Spleen (tissue), 11 donors: ENCODE results near the gene PPM1H. TPM values are rescaled to one million over a fixed set of nuclear protein-coding genes. Genes with fewer than 3 reads are reported as not detected.
"Not testable (repeated sequence)": the region's sequence is repeated elsewhere in the genome, so short reads cannot be mapped to it uniquely, and the experiment has no call there.

Experiments
- DNase-seq: peaks from one replicate; pipeline ENCODE4 v3.0.0-alpha.2; 2020
- H3K27ac ChIP-seq, 8 donors: fragments of 200-600 bp; sonication (generic) in 7 of 8; 1 replicate in 4 of 8; 2 replicates in 4 of 8; pipeline versions ENCODE4 v1.5.0 to v1.8.0; 2016 to 2021; ENCODE audit warnings: inconsistent platforms in 4 of 8, mild to moderate bottlenecking in 4 of 8, moderate library complexity in 1 of 8
- H3K27me3 ChIP-seq, 7 donors: fragments of 200-600 bp; sonication (generic) in 6 of 7; replicated peaks in 1 of 7; 1 replicate in 4 of 7; 2 replicates in 3 of 7; pipeline versions ENCODE4 v1.5.0 to v1.8.0; 2016 to 2021; ENCODE audit warnings: inconsistent platforms in 3 of 7, mild to moderate bottlenecking in 1 of 7
- H3K36me3 ChIP-seq, 6 donors: fragments of 200-600 bp; sonication (generic) in 5 of 6; 1 replicate in 4 of 6; 2 replicates in 2 of 6; pipeline versions ENCODE4 v1.5.0 to v1.8.0; 2016 to 2021; ENCODE audit warnings: inconsistent platforms in 2 of 6
- H3K4me1 ChIP-seq, 6 donors: fragments of 200-600 bp; sonication (generic) in 5 of 6; 1 replicate in 3 of 6; 2 replicates in 3 of 6; pipeline versions ENCODE4 v1.5.0 to v1.8.0; 2016 to 2021; ENCODE audit warnings: inconsistent platforms in 3 of 6
- H3K4me3 ChIP-seq, 8 donors: fragments of 200-600 bp; sonication (generic) in 7 of 8; 1 replicate in 4 of 8; 2 replicates in 4 of 8; pipeline versions ENCODE4 v1.5.0 to v1.8.0; 2016 to 2021; ENCODE audit warnings: inconsistent platforms in 4 of 8, mild to moderate bottlenecking in 4 of 8, moderate library complexity in 2 of 8
- H3K9me3 ChIP-seq, 8 donors: fragments of 200-600 bp; sonication (generic) in 7 of 8; 1 replicate in 4 of 8; 2 replicates in 4 of 8; pipeline versions ENCODE4 v1.5.0 to v1.8.0; 2016 to 2021; ENCODE audit warnings: inconsistent platforms in 4 of 8
- POLR2A ChIP-seq, 3 donors: fragments of 450-650 bp; IDR thresholded peaks; one replicate each; pipeline ENCODE4 v1.5.1; 2017; ENCODE audit warnings: antibody characterized with exemption in 3 of 3, mild to moderate bottlenecking in 1 of 3
- POLR2AphosphoS5 ChIP-seq, 3 donors: sonication (generic); formaldehyde crosslinking; IDR thresholded peaks; one replicate each; pipeline ENCODE4 v1.5.1; 2017; ENCODE audit warnings: antibody characterized with exemption in 3 of 3
- WGBS, 5 donors: extraction: QIAGEN DNeasy Blood & Tissue Kit in 3 of 5; methylation state at CpG; one replicate each; pipeline versions ENCODE4 v1.1.5 to v1.1.7; 2013 to 2018; 5-methylcytosine and 5-hydroxymethylcytosine counted together
- intact Hi-C: fragments of 100-400 bp; cut with DNase I; formaldehyde crosslinking; loops from one replicate; pipeline ENCODE4 v1.15.0; 2023; ENCODE audit warnings: low total_unique reads
- polyA plus RNA-seq, 3 donors: library from polyadenylated mRNA; stranded (reverse); fragments of 200-250 nt; gene quantifications; one replicate each; pipeline ENCODE4 v1.2.1, GENCODE V29; 2013
- total RNA-seq, 7 donors: library from RNA; depleted of rRNA in 3 of 7; stranded (reverse); fragments of >200 nt in 3 of 7; fragmentation: NEBNext Ultra II Directional in 4 of 7; extraction: Animal tissue kit (Norgen Biotek cat#: 25700) in 4 of 7; gene quantifications; one replicate each; pipeline versions ENCODE4 v1.1.0 to v1.2.1, GENCODE V29; 2016 to 2021
- TF ChIP-seq, protein P1 (sequence below), 11 experiments: fragments of 200-600 bp in 7 of 11; fragments of 450-650 bp in 4 of 11; sonication (generic) in 4 of 11; IDR thresholded peaks in 8 of 11; conservative IDR thresholded peaks in 3 of 11; 1 replicate in 7 of 11; 2 replicates in 4 of 11; pipeline versions ENCODE4 v1.4.0 to v1.8.0; 2016 to 2021; ENCODE audit warnings: antibody characterized with exemption in 11 of 11, inconsistent platforms in 4 of 11, mild to moderate bottlenecking in 1 of 11
- donor health status: healthy with polysubstance abuse.
- donor health status: DM: no; HTN: no; CAD: no; lungs with moderate emphysema.
- donor health status: DM: no; HTN: no; CAD: no.
- donor health status: Bipolar disorder and iron deficiency.
- donor health status: healthy.
- donor health status: DM: no; HTN: no; CAD: no.
- donor health status: DM: yes; HTN: yes; CAD: no.

PPM1H gene
- total and polyA plus RNA-seq, 10 donors = 0.17 to 3.9 (median 1.9) TPM

DNA sequence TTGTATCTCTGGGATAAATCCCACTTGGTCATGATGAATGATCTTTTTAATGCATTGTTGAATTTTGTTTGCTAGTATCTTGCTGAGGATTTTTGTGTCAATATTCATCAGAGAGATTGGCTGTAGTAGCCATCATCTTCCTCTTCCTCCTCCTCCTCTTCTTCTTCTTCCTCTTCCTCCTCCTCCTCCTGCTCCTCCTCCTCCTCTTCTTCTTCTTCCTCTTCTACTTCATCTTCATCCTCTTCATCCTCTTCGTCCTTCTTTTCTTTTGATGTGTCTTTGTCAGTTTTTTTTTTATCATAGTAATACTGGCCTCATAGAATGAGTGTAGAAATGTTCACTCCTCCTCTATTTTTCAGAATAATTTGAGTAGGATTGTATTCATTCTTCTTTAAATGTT lies 15.4 kb upstream of the PPM1H start:
- Histone ChIP-seq H3K36me3 (no peaks in the 10 kb centered on the region), H3K4me3 (no peak overlapping the region), H3K4me1 (no peaks in the 10 kb centered on the region), H3K27ac (no peak overlapping the region), H3K27me3 (no peaks in the 10 kb centered on the region), H3K9me3 (no peaks in the 10 kb centered on the region)
- TF ChIP-seq POLR2AphosphoS5 (IDR thresholded peaks at IDR 0.05) (no peak), POLR2A (IDR thresholded peaks at IDR 0.05) (no peak)
- TF ChIP-seq, protein P1, sequence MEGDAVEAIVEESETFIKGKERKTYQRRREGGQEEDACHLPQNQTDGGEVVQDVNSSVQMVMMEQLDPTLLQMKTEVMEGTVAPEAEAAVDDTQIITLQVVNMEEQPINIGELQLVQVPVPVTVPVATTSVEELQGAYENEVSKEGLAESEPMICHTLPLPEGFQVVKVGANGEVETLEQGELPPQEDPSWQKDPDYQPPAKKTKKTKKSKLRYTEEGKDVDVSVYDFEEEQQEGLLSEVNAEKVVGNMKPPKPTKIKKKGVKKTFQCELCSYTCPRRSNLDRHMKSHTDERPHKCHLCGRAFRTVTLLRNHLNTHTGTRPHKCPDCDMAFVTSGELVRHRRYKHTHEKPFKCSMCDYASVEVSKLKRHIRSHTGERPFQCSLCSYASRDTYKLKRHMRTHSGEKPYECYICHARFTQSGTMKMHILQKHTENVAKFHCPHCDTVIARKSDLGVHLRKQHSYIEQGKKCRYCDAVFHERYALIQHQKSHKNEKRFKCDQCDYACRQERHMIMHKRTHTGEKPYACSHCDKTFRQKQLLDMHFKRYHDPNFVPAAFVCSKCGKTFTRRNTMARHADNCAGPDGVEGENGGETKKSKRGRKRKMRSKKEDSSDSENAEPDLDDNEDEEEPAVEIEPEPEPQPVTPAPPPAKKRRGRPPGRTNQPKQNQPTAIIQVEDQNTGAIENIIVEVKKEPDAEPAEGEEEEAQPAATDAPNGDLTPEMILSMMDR (IDR thresholded peaks at IDR 0.05 in 8 of 11, conservative IDR thresholded peaks at IDR 0.05 in 3 of 11) = no peak
- intact Hi-C loops = no loop called here
- 71 to 95% (median 79%) methylated on average over 1 of the region's 1 CpG for WGBS, 5 donors
- no peak for DNase-seq

- no peak for TF ChIP-seq POLR2A (IDR thresholded peaks at IDR 0.05)
- no peak for TF ChIP-seq POLR2AphosphoS5 (IDR thresholded peaks at IDR 0.05)
- TF ChIP-seq, protein P1 (IDR thresholded peaks at IDR 0.05 in 8 of 11, conservative IDR thresholded peaks at IDR 0.05 in 3 of 11) = no peak
- intact Hi-C loops = no loop called here
Measured at GRCh38 chr12:62948123-62948522, 13.2 kb upstream of the PPM1H start.

GRCh38 chr12:62947364-62947763 lies 12.4 kb upstream of the PPM1H start:
- Histone ChIP-seq H3K36me3 (no peaks in the 10 kb centered on the region), H3K4me3 (no peak overlapping the region), H3K4me1 (no peaks in the 10 kb centered on the region), H3K9me3 (no peaks in the 10 kb centered on the region), H3K27me3 (peaks cover 0 to 12% (median 0%) of the 10 kb centered on the region in 7 donors), H3K27ac (no peak overlapping the region)
- intact Hi-C loops = no loop called here
- no peak for DNase-seq
- WGBS, 5 donors = 75 to 90% (median 87%) methylated on average over 5 of the region's 5 CpGs
- TF ChIP-seq, protein P1 (IDR thresholded peaks at IDR 0.05 in 8 of 11, conservative IDR thresholded peaks at IDR 0.05 in 3 of 11) = no peak
- no peak for TF ChIP-seq POLR2AphosphoS5 (IDR thresholded peaks at IDR 0.05)

More at GRCh38 chr12:62948123-62948522, 13.2 kb upstream of the PPM1H start:
- no peak overlapping the region for H3K27ac ChIP-seq
- no peak for DNase-seq
- WGBS, 5 donors = 85 to 98% (median 93%) methylated on average over 1 of the region's 1 CpG
- no peaks in the 10 kb centered on the region for H3K9me3 ChIP-seq
- H3K4me3 ChIP-seq = no peak overlapping the region
- H3K27me3 ChIP-seq = peaks cover 0 to 12% (median 0%) of the 10 kb centered on the region in 7 donors
- H3K4me1 ChIP-seq = no peaks in the 10 kb centered on the region
- H3K36me3 ChIP-seq = no peaks in the 10 kb centered on the region

DNA sequence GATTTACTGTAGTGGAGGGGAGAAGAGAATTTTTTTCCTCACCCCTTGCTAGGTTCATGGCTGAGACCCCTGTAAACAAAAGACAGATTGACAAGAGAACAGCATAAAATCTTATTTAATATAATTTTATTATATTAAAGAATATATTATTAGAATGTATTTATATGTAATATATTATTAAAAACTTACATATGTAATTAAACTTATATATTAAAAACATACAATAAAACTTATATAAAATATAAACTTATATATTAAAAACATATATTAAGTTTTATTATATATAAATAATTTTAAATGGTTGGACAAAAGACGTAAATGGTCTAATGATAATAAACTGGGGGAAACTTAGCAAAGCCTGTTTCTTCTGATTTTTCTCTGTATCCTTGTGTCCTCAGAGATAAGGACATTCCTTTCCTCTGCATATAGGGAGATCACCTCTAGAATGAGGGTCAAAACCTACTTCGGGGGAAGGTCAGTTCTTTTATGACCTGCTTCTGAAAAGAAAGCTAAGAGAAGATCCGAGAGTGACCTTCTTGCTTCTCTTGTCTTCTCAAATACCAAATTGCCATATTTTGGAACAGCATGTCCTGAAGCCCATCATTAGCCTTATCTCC lies 8.9 kb upstream of the PPM1H start:
- Histone ChIP-seq H3K27ac (no peak overlapping the region), H3K4me1 (no peaks in the 10 kb centered on the region), H3K27me3 (peaks cover 0 to 12% (median 0%) of the 10 kb centered on the region in 7 donors), H3K36me3 (no peaks in the 10 kb centered on the region), H3K9me3 (no peaks in the 10 kb centered on the region), H3K4me3 (no peak overlapping the region)
- WGBS, 5 donors = 70 to 87% (median 81%) methylated on average over 3 of the region's 3 CpGs
- intact Hi-C loops = no loop called here
- TF ChIP-seq, protein P1 (IDR thresholded peaks at IDR 0.05 in 8 of 11, conservative IDR thresholded peaks at IDR 0.05 in 3 of 11) = no peak
- TF ChIP-seq POLR2A (IDR thresholded peaks at IDR 0.05) (no peak), POLR2AphosphoS5 (IDR thresholded peaks at IDR 0.05) (no peak)
- DNase-seq = no peak

DNA sequence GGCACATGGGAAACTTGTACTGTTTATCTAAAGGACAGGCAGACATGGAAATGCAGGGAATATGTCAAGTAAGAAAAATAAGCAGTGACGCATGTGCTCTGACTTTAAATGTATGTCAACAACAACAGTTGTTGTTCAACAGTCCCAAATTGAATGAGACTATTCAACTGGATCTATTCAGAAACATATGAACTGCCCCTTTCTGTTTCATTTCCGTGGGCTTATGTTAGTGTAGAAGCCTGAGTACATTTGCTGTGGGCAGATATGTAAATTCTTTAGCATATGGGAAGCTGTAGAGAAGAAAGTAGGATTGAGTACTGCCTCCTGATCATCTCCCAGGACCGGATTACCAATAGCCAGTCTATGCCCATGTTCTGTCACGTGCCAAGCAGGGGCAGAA lies 7.4 kb upstream of the PPM1H start:
- H3K4me1 ChIP-seq, intact Hi-C loops, H3K4me3 ChIP-seq, H3K27ac ChIP-seq, H3K36me3 ChIP-seq, H3K9me3 ChIP-seq, DNase-seq: not testable (repeated sequence)
- H3K27me3 ChIP-seq = peaks cover 0 to 12% (median 0%) of the 10 kb centered on the region in 7 donors
- 63 to 87% (median 81%) methylated on average over 4 of the region's 4 CpGs for WGBS, 5 donors
